ENCODE results near the gene RGS14. TPM values are rescaled to one million over a fixed set of nuclear protein-coding genes. Genes with fewer than 3 reads are reported as not detected.
"Not testable (repeated sequence)": the region's sequence is repeated elsewhere in the genome, so short reads cannot be mapped to it uniquely, and the experiment has no call there.

Gene RGS14
- total RNA-seq, 1 experiment from 2014 or later: 1.6 TPM

GRCh38 chr5:177334155-177334551 is 23.6 kb upstream of the RGS14 start:
- Histone ChIP-seq H3K27ac (no peak overlapping the region), H3K4me1 (replicated peaks) (no peaks in the 10 kb centered on the region), H3K27me3 (replicated peaks) (no peaks in the 10 kb centered on the region), H3K4me3 (no peak overlapping the region), H3K9me3 (replicated peaks) (no peaks in the 10 kb centered on the region), H3K36me3 (peaks cover 95% of the 10 kb centered on the region)
- no peak for DNase-seq (ENCODE audit: low read depth in 1 of 2, low spot score in 2 of 2)

GRCh38 chr5:177334781-177335700 is 22.7 kb upstream of the RGS14 start:
- no peak for DNase-seq (ENCODE audit: low read depth in 1 of 2, low spot score in 2 of 2)
- Histone ChIP-seq H3K27me3 (replicated peaks) (no peaks in the 10 kb centered on the region), H3K36me3 (peaks cover 96% of the 10 kb centered on the region)

GRCh38 chr5:177335701-177336065 is 22.0 kb upstream of the RGS14 start:
- Histone ChIP-seq H3K9me3 (replicated peaks) (no peaks in the 10 kb centered on the region), H3K27me3 (replicated peaks) (no peaks in the 10 kb centered on the region), H3K27ac (no peak overlapping the region), H3K36me3 (peaks cover 96% of the 10 kb centered on the region), H3K4me3 (no peak overlapping the region), H3K4me1 (replicated peaks) (no peaks in the 10 kb centered on the region)
- DNase-seq (ENCODE audit: low read depth in 1 of 2, low spot score in 2 of 2): no peak

More at GRCh38 chr5:177334781-177335700, 22.7 kb upstream of the RGS14 start:
- H3K27ac ChIP-seq: no peak overlapping the region
- H3K4me3 ChIP-seq: no peak overlapping the region
- H3K4me1 ChIP-seq (replicated peaks): no peaks in the 10 kb centered on the region
- no peaks in the 10 kb centered on the region for H3K9me3 ChIP-seq (replicated peaks)

- Histone ChIP-seq H3K36me3 (peaks cover 92% of the 10 kb centered on the region), H3K4me1 (replicated peaks) (no peaks in the 10 kb centered on the region), H3K9me3 (replicated peaks) (no peaks in the 10 kb centered on the region), H3K4me3 (no peak overlapping the region), H3K27ac (no peak overlapping the region), H3K27me3 (replicated peaks) (no peaks in the 10 kb centered on the region)
- DNase-seq (ENCODE audit: low read depth in 1 of 2, low spot score in 2 of 2): peak in 1 of 2 experiments; percentile 63
These were observed 21.6 kb upstream of the RGS14 start for GRCh38 chr5:177336112-177336511.

- DNase-seq (ENCODE audit: low read depth in 1 of 2, low spot score in 2 of 2): no peak
- Histone ChIP-seq H3K27me3 (replicated peaks) (no peaks in the 10 kb centered on the region), H3K4me3 (no peak overlapping the region), H3K36me3 (peaks cover 93% of the 10 kb centered on the region), H3K4me1 (replicated peaks) (no peaks in the 10 kb centered on the region), H3K9me3 (replicated peaks) (no peaks in the 10 kb centered on the region), H3K27ac (no peak overlapping the region)
These were observed 20.9 kb upstream of the RGS14 start for GRCh38 chr5:177336603-177337494.

GRCh38 chr5:177338251-177339106 is 19.2 kb upstream of the RGS14 start:
- DNase-seq (ENCODE audit: low read depth in 1 of 2, low spot score in 2 of 2): no peak
- no peaks in the 10 kb centered on the region for H3K27me3 ChIP-seq (replicated peaks)
- H3K27ac ChIP-seq: no peak overlapping the region
- H3K9me3 ChIP-seq (replicated peaks): no peaks in the 10 kb centered on the region
- H3K36me3 ChIP-seq: peaks cover 84% of the 10 kb centered on the region
- H3K4me3 ChIP-seq: no peak overlapping the region
- no peaks in the 10 kb centered on the region for H3K4me1 ChIP-seq (replicated peaks)

GRCh38 chr5:177339107-177339638 is 18.6 kb upstream of the RGS14 start:
- Histone ChIP-seq H3K4me3 (no peak overlapping the region), H3K4me1 (replicated peaks) (no peaks in the 10 kb centered on the region), H3K36me3 (peaks cover 81% of the 10 kb centered on the region), H3K27ac (no peak overlapping the region), H3K27me3 (replicated peaks) (no peaks in the 10 kb centered on the region), H3K9me3 (replicated peaks) (no peaks in the 10 kb centered on the region)
- DNase-seq (ENCODE audit: low read depth in 1 of 2, low spot score in 2 of 2): no peak

GRCh38 chr5:177343000-177343399 is 14.7 kb upstream of the RGS14 start:
- H3K27me3 ChIP-seq (replicated peaks); H3K9me3 ChIP-seq (replicated peaks); H3K4me3 ChIP-seq; DNase-seq (ENCODE audit: low read depth in 1 of 2, low spot score in 2 of 2); H3K27ac ChIP-seq; H3K4me1 ChIP-seq (replicated peaks): not testable (repeated sequence)
- H3K36me3 ChIP-seq: peaks cover 70% of the 10 kb centered on the region

GRCh38 chr5:177343777-177344176 is 13.9 kb upstream of the RGS14 start:
- Histone ChIP-seq H3K4me1 (replicated peaks) (no peaks in the 10 kb centered on the region), H3K4me3 (no peak overlapping the region), H3K9me3 (replicated peaks) (no peaks in the 10 kb centered on the region), H3K27ac (no peak overlapping the region), H3K36me3 (peaks cover 66% of the 10 kb centered on the region), H3K27me3 (replicated peaks) (no peaks in the 10 kb centered on the region)
- no peak for DNase-seq (ENCODE audit: low read depth in 1 of 2, low spot score in 2 of 2)

- H3K27me3 ChIP-seq (replicated peaks): no peaks in the 10 kb centered on the region
These were observed 12.8 kb upstream of the RGS14 start for GRCh38 chr5:177344891-177345290.

GRCh38 chr5:177346820-177347219 is 10.9 kb upstream of the RGS14 start:
- DNase-seq (ENCODE audit: low read depth in 1 of 2, low spot score in 2 of 2): no peak
- peaks cover 56% of the 10 kb centered on the region for H3K36me3 ChIP-seq
- no peaks in the 10 kb centered on the region for H3K9me3 ChIP-seq (replicated peaks)
- H3K4me3 ChIP-seq: no peak overlapping the region
- peaks cover 9% of the 10 kb centered on the region for H3K4me1 ChIP-seq (replicated peaks)
- no peak overlapping the region for H3K27ac ChIP-seq
- H3K27me3 ChIP-seq (replicated peaks): no peaks in the 10 kb centered on the region

More at GRCh38 chr5:177344891-177345290, 12.8 kb upstream of the RGS14 start:
- no peak overlapping the region for H3K4me3 ChIP-seq
- H3K36me3 ChIP-seq: peaks cover 61% of the 10 kb centered on the region
- no peak overlapping the region for H3K27ac ChIP-seq
- no peak for DNase-seq (ENCODE audit: low read depth in 1 of 2, low spot score in 2 of 2)
- H3K9me3 ChIP-seq (replicated peaks): no peaks in the 10 kb centered on the region
- H3K4me1 ChIP-seq (replicated peaks): no peaks in the 10 kb centered on the region

- peaks cover 51% of the 10 kb centered on the region for H3K36me3 ChIP-seq
- H3K27me3 ChIP-seq (replicated peaks): no peaks in the 10 kb centered on the region
- H3K4me1 ChIP-seq (replicated peaks): peaks cover 13% of the 10 kb centered on the region
- no peak overlapping the region for H3K4me3 ChIP-seq
- no peak for DNase-seq (ENCODE audit: low read depth in 1 of 2, low spot score in 2 of 2)
- no peaks in the 10 kb centered on the region for H3K9me3 ChIP-seq (replicated peaks)
- no peak overlapping the region for H3K27ac ChIP-seq
These were observed 10.0 kb upstream of the RGS14 start for GRCh38 chr5:177347699-177348098.

GRCh38 chr5:177349362-177349647 is 8.4 kb upstream of the RGS14 start:
- H3K27ac ChIP-seq: no peak overlapping the region
- H3K9me3 ChIP-seq (replicated peaks): no peaks in the 10 kb centered on the region
- H3K4me1 ChIP-seq (replicated peaks): peaks cover 13% of the 10 kb centered on the region
- H3K27me3 ChIP-seq (replicated peaks): no peaks in the 10 kb centered on the region
- H3K4me3 ChIP-seq: no peak overlapping the region
- H3K36me3 ChIP-seq: peaks cover 47% of the 10 kb centered on the region
- no peak for DNase-seq (ENCODE audit: low read depth in 1 of 2, low spot score in 2 of 2)
